GM21717 (cell line): ENCODE data around the gene ADAMTS4.
"Not testable (repeated sequence)": the region's sequence is repeated elsewhere in the genome, so short reads cannot be mapped to it uniquely, and the experiment has no call there.

Experiments used
- ATAC-seq: cut with Tn5 transposase; IDR thresholded peaks from one replicate; pipeline ENCODE4 v1.9.1; 2021; ENCODE audit warnings: mild to moderate bottlenecking, moderate library complexity; ENCODE audit not compliant: unreplicated experiment

ADAMTS4 gene, protein sequence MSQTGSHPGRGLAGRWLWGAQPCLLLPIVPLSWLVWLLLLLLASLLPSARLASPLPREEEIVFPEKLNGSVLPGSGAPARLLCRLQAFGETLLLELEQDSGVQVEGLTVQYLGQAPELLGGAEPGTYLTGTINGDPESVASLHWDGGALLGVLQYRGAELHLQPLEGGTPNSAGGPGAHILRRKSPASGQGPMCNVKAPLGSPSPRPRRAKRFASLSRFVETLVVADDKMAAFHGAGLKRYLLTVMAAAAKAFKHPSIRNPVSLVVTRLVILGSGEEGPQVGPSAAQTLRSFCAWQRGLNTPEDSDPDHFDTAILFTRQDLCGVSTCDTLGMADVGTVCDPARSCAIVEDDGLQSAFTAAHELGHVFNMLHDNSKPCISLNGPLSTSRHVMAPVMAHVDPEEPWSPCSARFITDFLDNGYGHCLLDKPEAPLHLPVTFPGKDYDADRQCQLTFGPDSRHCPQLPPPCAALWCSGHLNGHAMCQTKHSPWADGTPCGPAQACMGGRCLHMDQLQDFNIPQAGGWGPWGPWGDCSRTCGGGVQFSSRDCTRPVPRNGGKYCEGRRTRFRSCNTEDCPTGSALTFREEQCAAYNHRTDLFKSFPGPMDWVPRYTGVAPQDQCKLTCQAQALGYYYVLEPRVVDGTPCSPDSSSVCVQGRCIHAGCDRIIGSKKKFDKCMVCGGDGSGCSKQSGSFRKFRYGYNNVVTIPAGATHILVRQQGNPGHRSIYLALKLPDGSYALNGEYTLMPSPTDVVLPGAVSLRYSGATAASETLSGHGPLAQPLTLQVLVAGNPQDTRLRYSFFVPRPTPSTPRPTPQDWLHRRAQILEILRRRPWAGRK

DNA sequence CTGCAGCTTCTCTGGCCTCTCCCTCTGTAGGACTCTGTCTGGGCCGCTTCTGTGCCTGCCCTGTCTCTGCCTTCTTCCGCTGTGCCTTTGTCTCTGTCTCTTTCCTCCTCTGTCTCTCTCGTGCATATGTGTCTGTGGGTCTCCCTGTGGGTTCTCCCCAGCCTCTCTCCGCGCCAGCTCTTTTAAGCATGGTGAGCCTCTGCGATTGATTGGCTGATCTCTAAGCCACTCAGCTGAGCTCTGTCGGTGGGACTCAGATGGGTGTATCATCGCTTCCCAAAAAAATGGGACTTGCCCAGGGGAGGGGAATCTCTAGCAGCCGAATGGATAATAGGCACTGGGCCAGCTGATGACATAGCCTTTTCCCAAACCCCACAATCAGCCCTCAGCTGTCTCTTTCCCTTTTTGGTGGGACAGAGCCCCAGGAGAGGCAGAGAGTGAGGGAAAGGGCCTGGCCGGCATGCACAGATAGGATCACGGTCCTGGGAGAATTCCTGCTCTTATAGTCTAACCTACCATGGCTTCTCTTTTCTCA, at the start of gene ADAMTS4:
Gene ADAMTS4 (minus strand): TSS at position 158 of the 535 bp plus-strand sequence. CDS start 427 bp downstream, outside the sequence.
- ATAC-seq = no peak

DNA sequence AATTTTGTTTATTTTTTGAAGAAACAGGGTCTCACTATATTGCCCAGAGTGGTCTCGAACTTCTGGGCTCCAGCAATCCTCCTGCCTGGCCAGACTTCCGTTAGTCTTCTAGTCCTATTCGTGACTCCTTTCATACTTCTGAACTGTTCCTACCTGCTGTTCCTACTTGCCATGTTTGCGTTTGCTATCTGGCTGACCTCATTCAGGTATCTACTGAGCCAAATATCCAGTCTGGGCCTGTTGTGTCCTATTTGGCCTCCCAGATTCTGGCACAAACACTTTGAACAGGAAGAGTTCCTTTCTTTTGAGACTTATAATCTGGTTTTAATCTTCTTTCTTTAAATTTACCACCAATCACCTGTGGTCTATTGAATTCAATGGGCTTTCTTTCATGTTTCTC, 46.0 kb upstream of the ADAMTS4 start:
- ATAC-seq = no peak

DNA sequence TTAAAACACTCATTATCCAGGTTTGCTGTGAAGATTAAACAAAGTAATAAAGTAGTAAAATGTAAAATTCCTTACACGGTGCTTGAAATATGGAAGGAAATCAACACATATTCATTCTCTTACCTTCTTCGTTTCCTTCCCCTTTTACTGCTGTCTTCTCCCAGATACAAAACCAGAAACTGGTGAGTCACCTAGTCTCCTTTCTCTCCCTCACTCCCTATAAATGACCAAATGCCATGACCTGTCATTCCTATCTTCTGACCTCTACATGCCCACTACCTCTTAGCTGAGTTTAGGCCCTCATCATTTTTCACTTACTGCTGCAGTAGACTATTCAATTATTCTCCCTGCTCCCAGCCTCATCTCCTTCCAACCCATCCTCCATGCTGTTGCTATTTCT, 43.5 kb upstream of the ADAMTS4 start:
- no peak for ATAC-seq

DNA sequence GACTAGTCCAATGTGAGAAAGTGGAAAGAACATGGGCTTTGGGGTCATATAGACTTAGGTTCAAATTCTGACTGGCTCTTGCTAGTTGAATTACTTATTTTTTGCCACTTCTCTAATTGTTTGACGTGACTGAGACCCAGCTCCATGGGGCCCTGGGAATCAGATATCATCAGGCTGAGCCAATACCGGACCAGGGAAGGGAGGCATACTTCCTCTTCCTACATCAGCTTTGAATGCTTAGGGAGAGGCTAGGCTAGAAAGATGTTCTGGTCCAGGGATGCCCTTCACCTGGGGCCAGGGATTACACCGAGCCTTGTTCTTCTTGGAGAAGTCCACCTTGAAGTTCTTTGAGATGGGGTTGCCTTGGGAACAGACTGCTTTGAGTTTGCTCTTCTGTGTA, 42.8 kb upstream of the ADAMTS4 start:
- no peak for ATAC-seq

DNA sequence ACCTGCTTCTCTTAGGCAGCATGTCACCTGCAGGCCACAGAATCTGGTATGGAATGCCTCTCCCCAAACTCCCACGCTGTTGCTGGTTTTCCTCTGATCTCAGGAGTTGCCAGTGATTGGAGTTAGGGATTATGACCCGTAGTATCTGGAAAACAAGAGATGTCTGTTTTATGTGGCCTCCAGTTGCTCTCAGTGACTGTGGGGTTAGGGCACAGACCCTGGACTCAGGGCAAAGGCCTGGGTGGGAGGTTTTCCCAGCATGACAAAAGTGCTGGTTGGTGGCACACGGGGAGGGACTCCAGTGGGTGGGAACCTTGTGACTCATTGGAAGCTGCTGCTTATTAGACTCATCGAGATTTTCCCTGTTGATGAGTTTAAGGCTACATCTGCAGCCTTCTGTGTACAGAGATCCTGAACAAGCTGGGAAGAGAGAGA, 39.2 kb upstream of the ADAMTS4 start, which contains the start of gene NR1I3:
Gene NR1I3 (minus strand): TSS at position 165 of the 435 bp plus-strand sequence. CDS start 1,638 bp downstream, outside the sequence.
- no peak for ATAC-seq

DNA sequence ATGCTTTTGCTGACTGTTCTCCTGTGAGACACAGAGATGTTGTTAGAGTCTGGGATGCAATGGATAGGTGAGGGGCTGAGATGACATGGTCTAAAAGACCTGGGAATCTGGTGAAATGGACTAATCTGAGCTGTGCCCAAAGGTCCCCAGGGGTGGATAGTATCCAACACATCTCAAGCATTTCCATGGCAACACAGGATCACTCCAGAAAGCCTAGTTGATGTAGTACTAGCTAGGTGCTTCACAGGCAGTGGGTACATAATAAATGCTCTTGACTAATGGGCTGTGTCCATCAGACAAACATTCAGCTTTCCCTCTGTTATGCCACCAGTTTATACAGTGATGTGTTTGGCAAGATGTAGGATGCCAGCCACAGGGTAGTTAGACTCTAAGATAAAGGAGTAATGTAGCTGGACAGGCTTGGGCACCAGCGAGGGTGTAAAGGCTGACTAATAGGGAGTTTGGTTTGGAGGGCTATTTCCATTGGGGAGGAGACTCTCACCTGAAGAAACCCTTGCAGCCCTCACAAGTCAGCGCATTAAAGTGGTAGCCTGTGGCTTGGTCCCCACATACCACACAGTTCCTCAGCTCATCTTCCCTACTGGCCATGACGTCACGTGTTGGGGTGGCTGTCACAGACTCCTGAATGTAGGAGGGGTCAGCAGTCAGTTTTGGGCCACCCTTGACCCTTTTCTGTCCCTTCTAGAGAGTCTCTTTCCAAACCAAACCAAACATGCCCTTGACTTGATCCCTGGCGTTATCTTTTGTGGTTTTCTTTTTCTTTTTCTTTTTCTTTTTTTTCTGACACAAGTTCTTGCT, 37.3 kb upstream of the ADAMTS4 start:
- no peak for ATAC-seq

DNA sequence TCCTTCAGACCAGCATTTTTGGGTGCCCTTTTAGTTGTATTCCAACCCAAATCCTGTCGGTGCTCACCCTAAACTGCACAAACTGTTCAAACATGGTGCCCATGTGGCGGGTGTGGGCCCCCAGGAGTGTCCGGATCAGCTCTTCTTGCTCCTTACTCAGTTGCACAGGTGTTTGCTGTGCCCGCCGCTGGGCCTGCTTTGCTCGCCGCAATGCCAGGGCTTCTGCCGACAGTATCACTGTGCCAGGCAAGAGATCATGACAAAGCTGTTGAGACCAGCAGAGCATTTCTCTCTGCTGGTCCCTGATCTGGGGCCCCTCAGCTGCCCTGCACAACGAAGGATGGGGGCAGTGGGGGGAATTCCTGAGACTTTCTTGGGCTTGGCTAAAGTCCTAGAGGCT, 34.2 kb upstream of the ADAMTS4 start:
- no peak for ATAC-seq

DNA sequence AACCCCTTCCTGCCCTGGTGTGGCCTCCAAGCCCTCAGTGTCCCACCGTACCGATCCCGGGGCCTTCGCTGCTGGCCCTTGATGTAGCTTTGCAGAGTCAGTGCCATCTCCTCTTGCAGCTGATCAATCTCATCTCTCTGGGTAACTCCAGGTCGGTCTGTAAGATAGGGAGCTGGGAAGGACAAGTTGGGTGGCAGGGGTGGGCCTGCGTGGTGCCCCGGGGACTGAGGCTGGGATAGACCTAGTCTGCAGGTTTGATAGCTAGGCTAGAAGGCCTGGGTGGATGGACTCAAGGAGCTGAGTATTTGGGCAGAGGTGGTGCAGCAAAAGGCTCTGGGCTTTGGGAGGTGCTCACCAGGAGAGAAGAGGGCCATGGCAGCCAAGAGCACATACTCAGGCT, 31.9 kb upstream of the ADAMTS4 start:
- ATAC-seq = no peak

DNA sequence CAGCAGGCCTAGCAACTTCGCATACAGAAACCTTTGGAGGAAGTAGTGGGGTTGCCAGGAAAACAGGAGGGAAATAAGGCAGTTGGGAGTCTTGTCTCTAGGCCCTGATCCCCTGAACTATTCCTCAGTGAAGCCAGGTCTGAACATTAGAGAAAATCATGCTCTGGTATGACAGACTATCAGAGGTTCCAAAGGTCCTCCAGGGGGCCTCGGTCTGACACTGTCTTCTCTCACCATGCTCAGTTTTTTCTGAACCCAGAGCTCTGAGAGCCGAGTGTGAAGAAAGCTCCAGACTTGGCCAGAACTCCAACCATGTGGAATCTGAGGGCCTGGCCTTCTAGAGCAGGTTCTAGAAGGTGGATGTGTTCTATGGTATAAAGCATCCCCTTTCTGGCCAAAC, 31.0 kb upstream of the ADAMTS4 start:
- no peak for ATAC-seq

DNA sequence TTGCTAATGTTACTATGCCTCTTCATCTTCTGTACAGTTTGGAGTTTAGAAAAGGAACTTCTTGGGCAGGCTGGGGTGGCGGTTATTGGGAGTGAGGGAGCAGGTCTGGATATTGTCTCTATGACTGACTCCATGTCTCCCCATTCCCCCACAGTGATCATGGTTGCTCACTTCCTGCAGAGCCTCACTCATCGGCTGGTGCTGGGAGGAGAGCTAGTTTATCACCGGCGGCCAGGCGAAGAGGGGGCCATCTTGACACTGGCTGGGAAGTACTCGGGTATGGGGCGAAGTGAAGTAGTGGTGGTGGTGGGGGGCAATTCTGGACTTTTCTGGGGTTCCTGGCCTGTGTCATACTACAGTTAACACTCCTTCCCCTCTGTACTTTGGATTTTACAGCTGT, 29.2 kb upstream of the ADAMTS4 start:
- no peak for ATAC-seq

DNA sequence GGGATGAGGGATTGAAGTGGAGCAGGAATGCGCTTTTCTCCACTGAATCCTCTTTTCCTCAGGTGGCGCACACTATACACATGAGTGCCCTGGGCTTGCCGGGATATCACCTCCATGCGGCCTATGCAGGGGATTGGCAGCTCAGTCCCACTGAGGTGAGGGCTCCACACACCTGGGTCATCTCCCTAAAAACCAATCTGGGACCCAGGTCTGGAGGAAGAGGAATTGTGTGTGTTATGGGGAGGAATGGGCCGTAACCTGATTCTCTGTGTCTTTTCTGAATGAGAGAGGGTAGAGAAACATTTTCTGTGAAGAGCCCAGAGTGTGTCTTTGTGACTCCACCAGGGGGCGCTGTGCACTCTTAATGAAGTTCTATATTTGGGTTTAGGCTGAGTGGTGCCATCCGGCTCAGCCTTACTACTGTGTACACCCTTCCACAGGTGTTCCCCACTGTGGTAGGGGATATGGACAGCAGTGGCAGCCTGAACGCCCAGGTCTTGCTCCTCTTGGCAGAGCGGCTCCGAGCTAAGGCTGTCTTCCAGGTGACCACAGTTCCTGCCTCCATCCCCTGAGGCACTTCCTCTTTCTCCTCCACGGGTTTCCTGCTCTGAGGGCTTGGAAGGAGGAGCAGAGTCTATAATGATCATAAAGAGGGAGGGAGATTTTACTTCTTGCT, 28.5 kb upstream of the ADAMTS4 start:
- peak; percentile 36 for ATAC-seq

DNA sequence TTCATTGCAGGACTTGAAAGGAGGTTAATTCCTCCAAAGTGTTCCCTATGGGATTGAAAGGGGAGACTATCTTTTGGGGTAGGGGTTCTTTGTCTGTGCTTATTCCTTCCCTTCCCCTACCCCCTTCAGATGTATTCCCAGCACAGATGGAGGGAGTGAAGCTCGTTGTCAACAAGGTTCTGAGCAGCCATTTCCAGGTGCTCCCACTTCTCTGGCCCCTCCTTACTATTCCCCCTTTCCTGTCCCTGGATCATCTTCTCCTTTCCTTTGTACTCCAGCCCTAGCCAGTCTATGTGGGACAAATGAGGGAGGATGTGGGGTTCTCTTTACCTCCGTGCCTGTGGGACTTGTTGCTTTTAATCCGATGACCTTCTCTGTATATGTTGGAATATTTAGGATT, 27.9 kb upstream of the ADAMTS4 start:
- ATAC-seq = no peak

DNA sequence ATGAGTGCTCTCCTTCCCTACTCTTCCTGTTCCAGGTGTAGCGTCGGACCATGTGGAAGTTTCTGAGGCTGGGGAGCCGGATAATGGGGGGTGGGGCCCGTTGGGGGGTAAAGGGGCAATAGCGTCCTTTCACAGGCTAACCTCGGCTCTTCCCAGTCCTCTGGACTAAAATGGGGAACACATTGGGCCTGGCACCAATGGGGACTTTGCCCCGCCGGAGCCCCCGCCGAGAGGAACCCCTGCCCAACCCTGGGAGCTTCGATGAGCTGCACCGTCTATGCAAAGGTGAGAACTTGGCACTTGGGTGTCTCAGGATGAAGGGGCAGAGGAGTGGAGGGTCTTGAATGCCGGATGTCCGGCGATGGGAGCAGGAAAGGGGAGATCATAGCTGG, 27.5 kb upstream of the ADAMTS4 start:
- ATAC-seq = no peak

DNA sequence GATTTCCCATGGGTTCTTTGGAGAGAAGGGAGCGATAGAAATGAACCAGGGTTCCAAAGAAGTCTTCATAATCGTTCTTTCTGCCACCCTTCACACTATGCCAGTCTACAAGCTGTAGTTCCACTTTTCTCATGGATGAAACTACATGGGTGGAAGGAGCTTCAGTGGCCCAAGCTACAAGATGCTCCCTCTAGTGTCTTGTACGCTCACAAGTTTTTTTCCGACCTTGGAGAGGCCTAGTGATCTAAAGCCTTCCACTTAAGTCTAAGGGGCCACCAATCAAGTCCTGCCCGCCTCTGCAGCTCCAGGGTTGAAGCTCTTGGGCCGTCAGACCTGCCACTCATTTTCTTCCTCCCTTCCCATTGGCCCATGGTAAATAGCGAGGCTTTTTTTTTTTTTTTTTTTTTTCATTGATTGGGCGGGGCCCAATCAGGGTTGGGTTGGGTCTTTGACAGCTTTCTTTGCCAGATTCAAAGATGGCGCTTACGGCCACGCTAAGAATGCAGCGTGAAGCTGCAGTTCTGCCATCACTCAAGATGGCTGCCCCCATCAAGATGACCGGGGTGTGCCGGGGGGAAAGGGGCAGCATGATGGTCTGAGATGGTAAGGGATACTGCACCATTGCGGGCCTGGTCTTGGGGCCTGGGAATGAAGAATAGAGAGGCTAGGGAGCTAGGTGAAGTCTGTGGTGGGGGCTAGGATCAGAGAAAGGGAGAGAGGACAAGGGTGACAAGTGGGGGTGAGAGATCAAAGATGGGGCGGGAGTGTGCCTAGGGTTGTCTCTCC, 26.9 kb upstream of the ADAMTS4 start, which contains the start of gene TOMM40L:
Gene TOMM40L (plus strand): TSS at position 527 of the 786 bp plus-strand sequence. CDS start 430 bp downstream, outside the sequence.
- peak; percentile 92 for ATAC-seq

DNA sequence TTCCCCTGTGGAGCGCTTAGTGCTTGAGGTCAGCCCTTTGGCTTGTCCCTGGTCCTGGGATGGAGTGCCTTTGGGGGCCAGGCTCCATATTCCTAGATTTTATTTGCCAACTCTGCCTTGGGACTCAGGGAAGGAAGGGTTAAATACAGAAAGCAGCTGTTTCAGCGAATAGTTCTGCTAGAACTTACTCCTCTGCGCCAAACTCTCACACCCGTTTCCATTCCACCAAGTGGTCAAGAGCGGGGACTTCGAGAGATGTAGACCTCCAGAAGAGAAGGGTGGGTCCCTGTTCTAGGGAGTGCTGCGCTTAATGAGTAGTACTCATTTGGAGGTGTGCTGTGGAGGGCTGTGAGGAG, 26.3 kb upstream of the ADAMTS4 start:
- no peak for ATAC-seq

DNA sequence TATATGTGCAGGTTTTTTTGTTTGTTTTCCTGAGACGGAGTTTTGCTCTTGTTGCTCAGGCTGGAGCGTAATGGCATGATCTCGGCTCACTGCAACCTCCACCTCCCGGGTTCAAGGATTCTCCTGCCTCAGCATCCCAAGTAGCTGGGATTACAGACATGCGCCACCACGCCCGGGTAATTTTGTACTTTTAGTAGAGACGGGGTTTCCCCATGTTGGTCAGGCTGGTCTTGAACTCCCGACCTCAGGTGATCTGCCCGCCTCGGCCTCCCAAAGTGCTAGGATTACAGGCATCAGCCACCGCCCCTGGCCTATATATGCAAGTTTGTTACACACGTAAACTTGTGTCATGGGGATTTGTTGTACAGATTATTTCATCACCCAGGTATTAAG, 25.8 kb upstream of the ADAMTS4 start:
- not testable (repeated sequence) for ATAC-seq

DNA sequence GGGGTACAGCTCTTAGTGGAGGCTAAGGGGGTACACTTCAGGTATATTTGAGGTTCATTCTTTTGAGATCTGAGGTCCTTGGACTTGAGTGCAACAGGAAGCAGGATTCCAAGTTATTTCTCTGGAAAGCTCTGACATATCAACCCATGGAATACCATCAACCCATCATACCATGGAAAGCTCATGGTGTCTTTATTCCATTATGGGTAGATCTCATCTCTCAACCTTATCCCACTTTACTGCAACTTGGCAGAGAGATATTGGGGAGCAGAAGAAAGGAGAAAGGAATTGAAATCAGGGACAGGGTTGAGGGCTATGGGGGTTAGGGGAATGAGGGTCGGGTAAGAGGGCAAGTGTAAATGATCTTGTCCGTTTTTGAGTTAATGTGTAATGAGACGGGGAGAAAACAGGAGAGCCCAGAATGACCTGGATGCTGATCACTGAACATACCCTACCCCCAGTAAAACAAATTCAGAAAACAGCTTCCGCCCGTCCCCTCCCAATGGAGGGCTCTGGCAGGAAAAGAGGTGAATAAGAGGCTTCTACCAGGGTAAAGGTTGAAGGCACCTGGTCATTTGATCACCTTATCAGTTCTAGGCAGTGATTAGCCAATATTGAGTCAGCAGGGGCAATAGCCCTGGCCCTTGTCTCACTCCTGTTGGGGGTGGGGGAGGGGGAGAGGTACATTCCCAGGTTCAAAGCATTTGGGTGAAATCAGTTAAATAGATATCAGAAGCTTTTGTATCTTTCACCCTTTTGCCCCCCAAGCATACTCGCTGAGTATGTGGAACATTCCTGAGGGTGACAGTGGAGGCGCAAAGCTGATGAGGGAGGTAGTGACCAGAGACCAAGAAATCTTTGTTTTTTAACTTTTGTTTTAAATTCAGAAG, 25.2 kb upstream of the ADAMTS4 start:
- ATAC-seq = no peak
